ENCODE measurements around the gene SIAH2. TPM values are rescaled to one million over a fixed set of nuclear protein-coding genes. Genes with fewer than 3 reads are reported as not detected.

Gene SIAH2
- total and polyA plus RNA-seq, 2 of the 8 experiments (the other 6 are each of a cell fraction or from before 2014, with no cell fraction given), result 23.9 to 34.2 TPM

- no peak overlapping the region for H3K4ac ChIP-seq (replicated peaks; ENCODE audit: insufficient read length, low read depth, low read length)
- no peak overlapping the region for H2BK120ac ChIP-seq (replicated peaks; ENCODE audit: low read depth, low read length)
- H4K20me1 ChIP-seq (replicated peaks in 1 of 2; ENCODE audit: control insufficient read depth in 1 of 2, insufficient read depth in 2 of 2, low read length in 2 of 2), result no peaks in the 10 kb centered on the region
- 94% methylated on average over 4 of the region's 4 CpGs; no CpG with 5 or more reads in 1 of the 2 experiments for WGBS, 2 experiments (ENCODE audit: extremely low coverage in 1 of 2, insufficient coverage in 1 of 2, insufficient read length in 1 of 2, insufficient replicate concordance in 2 of 2, low coverage in 1 of 2, low lambda C conversion rate in 2 of 2, missing lambda C conversion rate in 1 of 2)
- H3K4me2 ChIP-seq (ENCODE audit: insufficient read depth in 1 of 2, low read depth in 2 of 2, low read length in 2 of 2), result no peak overlapping the region
- ChIA-PET POLR2A (ENCODE audit: partially characterized antibody) (no interaction called here), CTCF (ENCODE audit: partially characterized antibody) (interaction anchor here (1.0 to 8.3 kb wide), 6 partner anchors 13 to 356 kb away, joined by 3 to 104 read pairs (median 40); no protein-coding TSS in a partner anchor)
- no peak overlapping the region for H3K18ac ChIP-seq (ENCODE audit: extremely low read depth, low read length)
- H2BK5ac ChIP-seq (ENCODE audit: low read depth, low read length), result no peak overlapping the region
- no peak for DNase-seq (ENCODE audit: low read depth in 1 of 2, low spot score in 2 of 2)
- H4K91ac ChIP-seq (replicated peaks; ENCODE audit: insufficient read length, low read length), result no peak overlapping the region
- TF ChIP-seq BCL11A (IDR thresholded peaks at IDR 0.05; ENCODE audit: low read depth in 2 of 2, low read length in 2 of 2) (no peak), SAP30 (IDR thresholded peaks at IDR 0.05; ENCODE audit: insufficient read depth, insufficient replicate concordance, low read length) (no peak), RFX5 (IDR thresholded peaks at IDR 0.05; ENCODE audit: borderline replicate concordance, low read depth, low read length) (no peak), KDM5A (IDR thresholded peaks at IDR 0.05; ENCODE audit: low read length) (no peak)
- no peak overlapping the region for H3K9ac ChIP-seq (replicated peaks in 1 of 4; ENCODE audit: extremely low read depth in 1 of 4, low read depth in 3 of 4, low read length in 3 of 4)
- H2AFZ ChIP-seq (ENCODE audit: low read length), result no peak overlapping the region
- no peaks in the 10 kb centered on the region for H3K79me1 ChIP-seq (ENCODE audit: low read depth, low read length)
- no peaks in the 10 kb centered on the region for H3K36me3 ChIP-seq (ENCODE audit: control insufficient read depth in 2 of 4, insufficient read depth in 4 of 4, low read length in 3 of 4)
- no peak overlapping the region for H3K23ac ChIP-seq (ENCODE audit: insufficient read length)
- H3K9me3 ChIP-seq (ENCODE audit: insufficient read depth in 2 of 2, low read depth in 1 of 2, low read length in 1 of 2), result no peaks in the 10 kb centered on the region
- H2BK12ac ChIP-seq (ENCODE audit: low read depth, low read length), result no peak overlapping the region
- H4K5ac ChIP-seq (ENCODE audit: insufficient read length, low read depth, low read length), result no peak overlapping the region
- no peak for FAIRE-seq
- no peak overlapping the region for H2BK20ac ChIP-seq (ENCODE audit: low read length)
- H3K56ac ChIP-seq (replicated peaks; ENCODE audit: insufficient read length, low read depth, low read length), result no peak overlapping the region
- no peaks in the 10 kb centered on the region for H3K4me1 ChIP-seq (replicated peaks in 1 of 4; ENCODE audit: control insufficient read depth in 3 of 4, insufficient read depth in 4 of 4, low read length in 3 of 4)
- H3K23me2 ChIP-seq (ENCODE audit: low read depth, low read length), result no peaks in the 10 kb centered on the region; the same call in 1 of the 2 replicates
- no peak overlapping the region for H2BK15ac ChIP-seq (ENCODE audit: low read length)
- H2AK5ac ChIP-seq (ENCODE audit: low read depth, low read length), result no peak overlapping the region
- no peak overlapping the region for H4K8ac ChIP-seq (ENCODE audit: extremely low read depth, insufficient read depth, low read length)
- no peak overlapping the region for H3K4me3 ChIP-seq (ENCODE audit: extremely low read depth in 1 of 4, insufficient read depth in 2 of 4, low read depth in 3 of 4, low read length in 4 of 4)
- H3K27ac ChIP-seq (ENCODE audit: low read depth, low read length), result no peak overlapping the region
- no peak overlapping the region for H3K14ac ChIP-seq (ENCODE audit: insufficient read length)
- no peaks in the 10 kb centered on the region for H3K79me2 ChIP-seq (ENCODE audit: control insufficient read depth in 1 of 2, insufficient read depth in 2 of 2, low read length in 2 of 2)
- no peaks in the 10 kb centered on the region; a peak in 1 of 7 replicates for H3K27me3 ChIP-seq (replicated peaks in 1 of 4; ENCODE audit: control insufficient read depth in 3 of 4, extremely low read depth in 1 of 4, insufficient read depth in 3 of 4, low read length in 3 of 4)
Measured at GRCh38 chr3:150789451-150789850, 26.5 kb upstream of the SIAH2 start.
